H9 (cell line): ENCODE measurements around the gene MYO10. TPM values are rescaled to one million over a fixed set of nuclear protein-coding genes. Genes with fewer than 3 reads are reported as not detected.

Experiments used
- DNase-seq: peaks from one replicate; pipeline ENCODE4 v3.0.0-alpha.2; 2017
- H2AFZ ChIP-seq: one replicate; pipeline ENCODE4 v1.6.1; 2013; ENCODE audit warnings: mild to moderate bottlenecking, low read length, control low read depth, moderate library complexity
- H2AK5ac ChIP-seq: 2 replicates; pipeline ENCODE4 v1.6.1; 2013; ENCODE audit warnings: low read length, control low read depth, mixed read lengths; ENCODE audit not compliant: insufficient read length
- H2BK120ac ChIP-seq: one replicate; pipeline ENCODE4 v1.6.1; 2013; ENCODE audit warnings: low read depth, mild to moderate bottlenecking, low read length, control low read depth, inconsistent platforms; ENCODE audit not compliant: poor library complexity, severe bottlenecking
- H2BK12ac ChIP-seq: 2 replicates; pipeline ENCODE4 v1.6.1; 2013; ENCODE audit warnings: low read length, control low read depth, mixed read lengths, low read depth; ENCODE audit not compliant: insufficient read length
- H2BK15ac ChIP-seq: 2 replicates; pipeline ENCODE4 v1.6.1; 2013; ENCODE audit warnings: low read depth, low read length, control low read depth
- H2BK20ac ChIP-seq: one replicate; pipeline ENCODE4 v1.6.1; 2013; ENCODE audit warnings: low read depth, mild to moderate bottlenecking, low read length, control low read depth, inconsistent platforms; ENCODE audit not compliant: poor library complexity, severe bottlenecking
- H2BK5ac ChIP-seq: 2 replicates; pipeline ENCODE4 v1.6.1; 2013; ENCODE audit warnings: low read length, control low read depth, mixed read lengths; ENCODE audit not compliant: insufficient read length
- H3K14ac ChIP-seq: 2 replicates; pipeline ENCODE4 v1.6.1; 2013; ENCODE audit warnings: low read length, control low read depth; ENCODE audit not compliant: insufficient read depth
- H3K18ac ChIP-seq: 2 replicates; pipeline ENCODE4 v1.6.1; 2013; ENCODE audit warnings: low read depth, mild to moderate bottlenecking, mixed read lengths, low read length, control low read depth; ENCODE audit not compliant: insufficient read length
- H3K23ac ChIP-seq: 2 replicates; pipeline ENCODE4 v1.6.1; 2013; ENCODE audit warnings: low read length, control low read depth, mixed read lengths, low read depth; ENCODE audit not compliant: insufficient read length
- H3K23me2 ChIP-seq: 2 replicates; pipeline ENCODE4 v1.6.1; 2013; ENCODE audit warnings: low read depth, mild to moderate bottlenecking, mixed read lengths, low read length, control low read depth; ENCODE audit not compliant: insufficient read length, poor library complexity, severe bottlenecking
- H3K27ac ChIP-seq: 2 replicates; pipeline ENCODE4 v1.5.1; 2013; ENCODE audit warnings: low read length, control low read depth, mixed read lengths, low read depth; ENCODE audit not compliant: insufficient read length
- H3K27me3 ChIP-seq: 2 replicates; pipeline ENCODE4 v1.6.1; 2013; ENCODE audit warnings: low read length, control low read depth, inconsistent platforms; ENCODE audit not compliant: insufficient read depth
- H3K4ac ChIP-seq: 2 replicates; pipeline ENCODE4 v1.6.1; 2013; ENCODE audit warnings: low read depth, mild to moderate bottlenecking, control low read depth, inconsistent platforms, low read length, moderate library complexity
- H3K4me1 ChIP-seq: 2 replicates; pipeline ENCODE4 v1.6.1; 2013; ENCODE audit warnings: low read length, control low read depth, inconsistent platforms; ENCODE audit not compliant: insufficient read depth
- H3K4me2 ChIP-seq: 2 replicates; pipeline ENCODE4 v1.6.1; 2013; ENCODE audit warnings: low read length, control low read depth, mixed read lengths; ENCODE audit not compliant: insufficient read length, insufficient read depth
- H3K56ac ChIP-seq: 2 replicates; pipeline ENCODE4 v1.6.1; 2013; ENCODE audit warnings: low read depth, mild to moderate bottlenecking, mixed read lengths, low read length, control low read depth; ENCODE audit not compliant: insufficient read length
- H3K79me1 ChIP-seq: 2 replicates; pipeline ENCODE4 v1.6.1; 2013; ENCODE audit warnings: low read depth, mild to moderate bottlenecking, moderate library complexity, low read length, control low read depth, inconsistent platforms; ENCODE audit not compliant: insufficient read depth, poor library complexity, severe bottlenecking
- H3K79me2 ChIP-seq: 2 replicates; pipeline ENCODE4 v1.6.1; 2013; ENCODE audit warnings: low read length, control low read depth, inconsistent platforms; ENCODE audit not compliant: insufficient read depth
- H3K9ac ChIP-seq: 2 replicates; pipeline ENCODE4 v1.6.1; 2013; ENCODE audit warnings: low read length, control low read depth, mixed read lengths; ENCODE audit not compliant: insufficient read length; ENCODE audit errors: extremely low read depth
- H3K9me3 ChIP-seq: one replicate; pipeline ENCODE4 v1.6.1; 2013; ENCODE audit warnings: low read depth, low read length, inconsistent platforms; ENCODE audit not compliant: control insufficient read depth
- H3T11ph ChIP-seq: one replicate; pipeline ENCODE4 v1.6.1; 2013; ENCODE audit warnings: mild to moderate bottlenecking, low read length, control low read depth, inconsistent platforms
- H4K20me1 ChIP-seq: one replicate; pipeline ENCODE4 v1.6.1; 2013; ENCODE audit not compliant: control insufficient read depth, insufficient read length, insufficient read depth
- H4K5ac ChIP-seq: 2 replicates; pipeline ENCODE4 v1.6.1; 2013; ENCODE audit warnings: low read depth, mild to moderate bottlenecking, mixed read lengths, low read length, control low read depth; ENCODE audit not compliant: insufficient read length
- H4K8ac ChIP-seq: replicated peaks from 2 replicates; pipeline ENCODE4 v1.6.1; 2013; ENCODE audit warnings: low read length, control low read depth, mixed read lengths, low read depth; ENCODE audit not compliant: insufficient read length
- H4K91ac ChIP-seq: 2 replicates; pipeline ENCODE4 v1.6.1; 2013; ENCODE audit warnings: low read depth, mild to moderate bottlenecking, moderate library complexity, mixed read lengths, low read length, control low read depth; ENCODE audit not compliant: insufficient read length
- H3K27ac Mint-ChIP-seq, 3 experiments: 2 replicates in 2 of 3; 3 replicates in 1 of 3; pipeline ENCODE4 v1.8.0; 2020 to 2021; ENCODE audit warnings: mixed read lengths in 3 of 3, mild to moderate bottlenecking in 1 of 3, moderate library complexity in 1 of 3
- H3K27me3 Mint-ChIP-seq: 2 replicates; pipeline ENCODE4 v1.8.0; 2021; ENCODE audit warnings: low read depth, mild to moderate bottlenecking, moderate library complexity, mixed read lengths
- H3K36me3 Mint-ChIP-seq, 3 experiments: 2 replicates in 2 of 3; 3 replicates in 1 of 3; pipeline ENCODE4 v1.8.0; 2020 to 2021; ENCODE audit warnings: low read depth in 3 of 3, mixed read lengths in 3 of 3; ENCODE audit not compliant: insufficient read depth in 1 of 3
- H3K4me1 Mint-ChIP-seq, 2 experiments: 2 replicates each; pipeline ENCODE4 v1.8.0; 2020; ENCODE audit warnings: mixed read lengths in 2 of 2
- H3K4me3 Mint-ChIP-seq, 2 experiments: 2 replicates in 1 of 2; 3 replicates in 1 of 2; pipeline ENCODE4 v1.8.0; 2020 to 2021; ENCODE audit warnings: mild to moderate bottlenecking in 2 of 2, mixed read lengths in 2 of 2, moderate library complexity in 1 of 2
- H3K9me3 Mint-ChIP-seq, 2 experiments: 2 replicates in 1 of 2; 3 replicates in 1 of 2; pipeline ENCODE4 v1.8.0; 2020; ENCODE audit warnings: mild to moderate bottlenecking in 2 of 2, mixed read lengths in 2 of 2, moderate library complexity in 1 of 2
- CTCF ChIP-seq: fragments of 200-600 bp; sonication (generic); conservative IDR thresholded peaks from 3 replicates; pipeline ENCODE4 v1.8.0; 2021; ENCODE audit warnings: antibody characterized with exemption, mild to moderate bottlenecking
- WGBS: extraction: QIAGEN DNeasy Blood & Tissue Kit; methylation state at CpG from one replicate; pipeline ENCODE4 v1.1.7; 2013; ENCODE audit warnings: missing lambda C conversion rate, low lambda C conversion rate, mixed read lengths; ENCODE audit not compliant: insufficient read length; ENCODE audit errors: extremely low coverage; 5-methylcytosine and 5-hydroxymethylcytosine counted together
- total RNA-seq: library from RNA; stranded (reverse); gene quantifications from 2 replicates; pipeline ENCODE4 v1.2.1, GENCODE V29; 2021

MYO10 gene
- total RNA-seq, 1 experiment from 2014 or later: 127 TPM

GRCh38 chr5:16906255-16906654 is 29.8 kb downstream of the MYO10 start:
- H2BK12ac ChIP-seq: no peak overlapping the region
- peaks cover 7% of the 10 kb centered on the region; the same call in 1 of the 2 replicates for H3K79me2 ChIP-seq
- no peak overlapping the region for H4K91ac ChIP-seq
- H3K79me1 ChIP-seq: no peaks in the 10 kb centered on the region
- H3K4me2 ChIP-seq: no peak overlapping the region
- TF ChIP-seq CTCF: no peak
- no peak overlapping the region for H3K18ac ChIP-seq
- Mint-ChIP-seq H3K4me3 (no peak overlapping the region), H3K36me3 (peaks cover 6 to 18% (median 16%) of the 10 kb centered on the region in 3 experiments), H3K27ac (no peak overlapping the region; a peak in 1 of 7 replicates), H3K4me1 (peaks cover 15 to 21% of the 10 kb centered on the region in 2 experiments), H3K27me3 (no peaks in the 10 kb centered on the region), H3K9me3 (peaks cover 0 to 5% of the 10 kb centered on the region in 2 experiments; a peak in 4 of 5 replicates)
- H3T11ph ChIP-seq: no peak overlapping the region
- no peak overlapping the region for H3K23ac ChIP-seq
- no peak overlapping the region for H3K14ac ChIP-seq
- no peak overlapping the region for H3K9ac ChIP-seq
- no peak overlapping the region for H3K27ac ChIP-seq
- H2BK5ac ChIP-seq: no peak overlapping the region
- no peak overlapping the region for H3K56ac ChIP-seq
- no peak overlapping the region for H2AFZ ChIP-seq
- no peaks in the 10 kb centered on the region for H3K9me3 ChIP-seq
- WGBS: no CpG with 5 or more reads among the region's 4 CpGs
- H3K23me2 ChIP-seq: no peaks in the 10 kb centered on the region
- H4K5ac ChIP-seq: no peak overlapping the region
- no peak overlapping the region for H2AK5ac ChIP-seq
- H2BK20ac ChIP-seq: no peak overlapping the region
- DNase-seq: no peak
- no peak overlapping the region for H3K4ac ChIP-seq
- no peak overlapping the region for H2BK15ac ChIP-seq
- peaks cover 7% of the 10 kb centered on the region; the same call in 1 of the 2 replicates for H3K4me1 ChIP-seq
- no peaks in the 10 kb centered on the region for H4K20me1 ChIP-seq
- no peak overlapping the region for H4K8ac ChIP-seq
- H3K27me3 ChIP-seq: no peaks in the 10 kb centered on the region
- H2BK120ac ChIP-seq: no peak overlapping the region
